Measurements from ENCODE around the gene PCSK1. TPM values are rescaled to one million over a fixed set of nuclear protein-coding genes. Genes with fewer than 3 reads are reported as not detected.

PCSK1 gene
- total RNA-seq, 1 experiment from 2014 or later = not detected

GRCh38 chr5:96373381-96373733, 59.7 kb downstream of the PCSK1 start:
- intact Hi-C loops (cut with micrococcal nuclease) = no loop called here
- Histone ChIP-seq H3K4me3 (replicated peaks in 1 of 2; ENCODE audit: low read depth in 1 of 2, low read length in 2 of 2) (no peak overlapping the region), H3K9me2 (ENCODE audit: insufficient read depth) (no peaks in the 10 kb centered on the region), H3K9me3 (ENCODE audit: control insufficient read depth in 1 of 2, insufficient read depth in 1 of 2, low read depth in 1 of 2, low read length in 2 of 2) (no peaks in the 10 kb centered on the region), H2AFZ (ENCODE audit: low read depth, low read length, poor library complexity, severe bottlenecking) (no peak overlapping the region), H3K79me2 (ENCODE audit: insufficient read depth, low read length) (no peaks in the 10 kb centered on the region), H4K20me1 (ENCODE audit: insufficient read depth) (no peaks in the 10 kb centered on the region), H3K36me3 (ENCODE audit: control insufficient read depth in 1 of 2, insufficient read depth in 2 of 2, low read length in 2 of 2) (no peaks in the 10 kb centered on the region), H3K4me1 (ENCODE audit: control insufficient read depth in 1 of 2, insufficient read depth in 2 of 2, low read length in 2 of 2) (no peaks in the 10 kb centered on the region), H3K9ac (ENCODE audit: low read length) (no peak overlapping the region), H3K27me3 (ENCODE audit: insufficient read depth, low read length) (peaks cover 30% of the 10 kb centered on the region; the same call in 1 of the 2 replicates), H3K27ac (ENCODE audit: low read depth, low read length) (no peak overlapping the region), H3K4me2 (ENCODE audit: low read length) (no peak overlapping the region)
- no peak for DNase-seq (ENCODE audit: low read depth, low spot score)
- TF ChIP-seq TCF7L2 (IDR thresholded peaks at IDR 0.05; ENCODE audit: borderline replicate concordance, extremely low read depth, insufficient read depth, insufficient read length) (no peak), REST (IDR thresholded peaks at IDR 0.05; ENCODE audit: low read depth) (no peak), CEBPB (IDR thresholded peaks at IDR 0.05; ENCODE audit: low read depth) (no peak), RAD21 (IDR thresholded peaks at IDR 0.05; ENCODE audit: low read depth) (no peak), CBX3 (IDR thresholded peaks at IDR 0.05; ENCODE audit: low read depth) (no peak), EZH2 (IDR thresholded peaks at IDR 0.05) (no peak), ZFX (IDR thresholded peaks at IDR 0.05) (no peak), POLR2A (IDR thresholded peaks at IDR 0.05; ENCODE audit: borderline replicate concordance, extremely low read depth, insufficient read depth, insufficient read length) (no peak), FOSL1 (IDR thresholded peaks at IDR 0.05; ENCODE audit: low read depth) (no peak), MAX (IDR thresholded peaks at IDR 0.05) (no peak), SP1 (IDR thresholded peaks at IDR 0.05; ENCODE audit: low read depth) (no peak), SRF (IDR thresholded peaks at IDR 0.05; ENCODE audit: low read depth) (no peak)
- TF ChIP-seq, protein P1, sequence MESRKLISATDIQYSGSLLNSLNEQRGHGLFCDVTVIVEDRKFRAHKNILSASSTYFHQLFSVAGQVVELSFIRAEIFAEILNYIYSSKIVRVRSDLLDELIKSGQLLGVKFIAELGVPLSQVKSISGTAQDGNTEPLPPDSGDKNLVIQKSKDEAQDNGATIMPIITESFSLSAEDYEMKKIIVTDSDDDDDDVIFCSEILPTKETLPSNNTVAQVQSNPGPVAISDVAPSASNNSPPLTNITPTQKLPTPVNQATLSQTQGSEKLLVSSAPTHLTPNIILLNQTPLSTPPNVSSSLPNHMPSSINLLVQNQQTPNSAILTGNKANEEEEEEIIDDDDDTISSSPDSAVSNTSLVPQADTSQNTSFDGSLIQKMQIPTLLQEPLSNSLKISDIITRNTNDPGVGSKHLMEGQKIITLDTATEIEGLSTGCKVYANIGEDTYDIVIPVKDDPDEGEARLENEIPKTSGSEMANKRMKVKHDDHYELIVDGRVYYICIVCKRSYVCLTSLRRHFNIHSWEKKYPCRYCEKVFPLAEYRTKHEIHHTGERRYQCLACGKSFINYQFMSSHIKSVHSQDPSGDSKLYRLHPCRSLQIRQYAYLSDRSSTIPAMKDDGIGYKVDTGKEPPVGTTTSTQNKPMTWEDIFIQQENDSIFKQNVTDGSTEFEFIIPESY (IDR thresholded peaks at IDR 0.05; ENCODE audit: extremely low read depth, insufficient replicate concordance, low read length) = no peak
- ChIA-PET CTCF (no interaction called here), POLR2A (no interaction called here), RAD21 (ENCODE audit: low non-redundant PET in 1 of 2, low total read pairs in 2 of 2, uncharacterized antibody in 2 of 2, unreplicated experiment in 2 of 2) (no interaction called here)
- ATAC-seq = no peak
- BruUV-seq (replicated peaks) = no TSS peak

Data from HCT116 (cell line).